Measurements from ENCODE around the gene UBR1. TPM values are rescaled to one million over a fixed set of nuclear protein-coding genes. Genes with fewer than 3 reads are reported as not detected.

The UBR1 gene
- 32.5 TPM for total RNA-seq
- long read RNA-seq, partial matches to known transcripts, result 6 of 14 reads
- long read RNA-seq, other reads (novel, unspliced or antisense), result 7 of 14 reads

GRCh38 chr15:43105778-43106485, at the start of gene UBR1:
Gene UBR1, minus strand, starts transcription at chr15:43106038. Its CDS starts 16 bp downstream, at chr15:43106022.
- TF ChIP-seq CTCF (IDR thresholded peaks at IDR 0.05), result no peak
- peak within 1 kb of the TSS; percentile 96 for H3K27ac ChIP-seq
- peaks cover 33% of the 10 kb centered on the region for H3K4me1 ChIP-seq
- no peaks in the 10 kb centered on the region for H3K27me3 ChIP-seq (ENCODE audit: low read depth)
- H3K9me3 ChIP-seq, result no peaks in the 10 kb centered on the region
- peaks cover 3% of the 10 kb centered on the region for H3K36me3 ChIP-seq
- peak within 1 kb of the TSS; percentile 73 for H3K4me3 ChIP-seq
- intact Hi-C loops (cut with DNase I), result no loop called here
- DNase-seq (peak; percentile 94), ATAC-seq (peak; percentile 97)

GRCh38 chr15:43153269-43153668, 47.4 kb upstream of the UBR1 start:
- TF ChIP-seq CTCF (IDR thresholded peaks at IDR 0.05), result no peak
- Histone ChIP-seq H3K36me3 (peaks cover 92% of the 10 kb centered on the region), H3K4me1 (no peaks in the 10 kb centered on the region)

GRCh38 chr15:43151688-43152087, 45.9 kb upstream of the UBR1 start:
- ATAC-seq, result no peak
- no peak for DNase-seq
- no peak overlapping the region for H3K4me3 ChIP-seq
- H3K36me3 ChIP-seq, result peaks cover 97% of the 10 kb centered on the region
- H3K27me3 ChIP-seq (ENCODE audit: low read depth), result no peaks in the 10 kb centered on the region
- H3K4me1 ChIP-seq, result no peaks in the 10 kb centered on the region
- no peaks in the 10 kb centered on the region for H3K9me3 ChIP-seq
- no peak for TF ChIP-seq CTCF (IDR thresholded peaks at IDR 0.05)
- intact Hi-C loops (cut with DNase I), result no loop called here
- H3K27ac ChIP-seq, result no peak overlapping the region

More at GRCh38 chr15:43153269-43153668, 47.4 kb upstream of the UBR1 start:
- no peaks in the 10 kb centered on the region for H3K9me3 ChIP-seq
- intact Hi-C loops (cut with DNase I), result no loop called here
- H3K4me3 ChIP-seq, result no peak overlapping the region
- H3K27ac ChIP-seq, result no peak overlapping the region
- ATAC-seq, result no peak
- H3K27me3 ChIP-seq (ENCODE audit: low read depth), result no peaks in the 10 kb centered on the region
- DNase-seq, result no peak

- Histone ChIP-seq H3K9me3 (no peaks in the 10 kb centered on the region), H3K4me1 (no peaks in the 10 kb centered on the region), H3K4me3 (no peak overlapping the region), H3K27me3 (ENCODE audit: low read depth) (no peaks in the 10 kb centered on the region), H3K36me3 (peaks cover 95% of the 10 kb centered on the region), H3K27ac (no peak overlapping the region)
- intact Hi-C loops (cut with DNase I), result no loop called here
- DNase-seq, result no peak
- no peak for TF ChIP-seq CTCF (IDR thresholded peaks at IDR 0.05)
- no peak for ATAC-seq
Measured at GRCh38 chr15:43150191-43150929, 44.5 kb upstream of the UBR1 start.

GRCh38 chr15:43146184-43146583, 40.3 kb upstream of the UBR1 start:
- Histone ChIP-seq H3K36me3 (peaks cover 57% of the 10 kb centered on the region), H3K4me3 (no peak overlapping the region), H3K27me3 (ENCODE audit: low read depth) (no peaks in the 10 kb centered on the region), H3K4me1 (no peaks in the 10 kb centered on the region), H3K9me3 (no peaks in the 10 kb centered on the region), H3K27ac (no peak overlapping the region)
- no peak for ATAC-seq
- no peak for TF ChIP-seq CTCF (IDR thresholded peaks at IDR 0.05)
- DNase-seq, result no peak
- intact Hi-C loops (cut with DNase I), result no loop called here
